HCT116 (cell line): ENCODE data around the gene MYO5C. TPM values are rescaled to one million over a fixed set of nuclear protein-coding genes. Genes with fewer than 3 reads are reported as not detected.

ENCODE experiments used
- ATAC-seq: fragments of 200-7000 bp; cut with Tn5 transposase; 2 replicates; pipeline ENCODE4 v1.9.1; 2020; ENCODE audit warnings: mild to moderate bottlenecking, moderate library complexity
- BruUV-seq: library from RNA; stranded (reverse); fragments of 400-500 nt; replicated peaks from 2 replicates; lab custom pipeline; 2021; lab: Mats Ljungman, UMichigan
- CTCF ChIA-PET: fragments of 300-600 bp; sonication (Branson Sonifier 250); formaldehyde crosslinking; loops from one replicate; lab custom pipeline; 2021; ENCODE audit warnings: antibody characterized with exemption; lab: Charles Lee
- POLR2A ChIA-PET: fragments of 300-600, 350-600 bp; sonication (Branson Sonifier 250); formaldehyde crosslinking; loops from one replicate; lab custom pipeline; 2021; ENCODE audit warnings: antibody characterized with exemption; lab: Charles Lee
- RAD21 ChIA-PET, 2 experiments: fragments of 300-600 bp; sonication (Branson Sonifier 250); formaldehyde crosslinking; loops; one replicate each; lab custom pipeline; 2023; ENCODE audit warnings: low total read pairs in 2 of 2; ENCODE audit not compliant: uncharacterized antibody in 2 of 2, unreplicated experiment in 2 of 2, low non-redundant PET in 1 of 2; lab: Charles Lee
- DNase-seq: peaks from one replicate; pipeline ENCODE4 v3.0.0-alpha.2; 2010; ENCODE audit warnings: low read depth, low spot score
- H2AFZ ChIP-seq: fragments of 200-600 bp; shearing (Covaris generic), sonication (generic); 2 replicates; pipeline ENCODE4 v1.6.1; 2017; ENCODE audit warnings: low read depth, mixed run types, mixed read lengths, antibody characterized with exemption, low read length; ENCODE audit not compliant: poor library complexity, severe bottlenecking
- H3K27ac ChIP-seq: 2 replicates; pipeline ENCODE4 v1.5.1; 2012; ENCODE audit warnings: low read depth, low read length
- H3K27me3 ChIP-seq: fragments of 200-600 bp; sonication (generic); 2 replicates; pipeline ENCODE4 v1.6.1; 2016; ENCODE audit warnings: mixed run types, low read length, mixed read lengths; ENCODE audit not compliant: insufficient read depth
- H3K36me3 ChIP-seq, 2 experiments: fragments of 200-500 bp in 1 of 2; fragments of 200-600 bp in 1 of 2; sonication (Bioruptor generic) in 1 of 2; sonication (generic) in 1 of 2; 2 replicates each; pipeline versions ENCODE4 v1.5.1 to v1.6.1; 2014 to 2016; ENCODE audit warnings: low read length in 2 of 2, inconsistent platforms in 1 of 2, mixed read lengths in 1 of 2, mixed run types in 1 of 2; ENCODE audit not compliant: insufficient read depth in 2 of 2, control insufficient read depth in 1 of 2
- H3K4me1 ChIP-seq, 2 experiments: fragments of 200-600 bp in 1 of 2; sonication (generic) in 1 of 2; 2 replicates each; pipeline versions ENCODE4 v1.5.1 to v1.6.1; 2012 to 2017; ENCODE audit warnings: low read length in 2 of 2, inconsistent platforms in 1 of 2, mild to moderate bottlenecking in 1 of 2, mixed read lengths in 1 of 2, mixed run types in 1 of 2, moderate library complexity in 1 of 2; ENCODE audit not compliant: insufficient read depth in 2 of 2, control insufficient read depth in 1 of 2
- H3K4me2 ChIP-seq: fragments of 200-600 bp; sonication (generic); 2 replicates; pipeline ENCODE4 v1.6.1; 2017; ENCODE audit warnings: mixed run types, low read length, mixed read lengths
- H3K4me3 ChIP-seq, 2 experiments: fragments of 200-600 bp in 1 of 2; sonication (generic) in 1 of 2; replicated peaks in 1 of 2; 2 replicates each; pipeline ENCODE4 v1.5.1; 2011 to 2016; ENCODE audit warnings: low read length in 2 of 2, control low read depth in 1 of 2, low read depth in 1 of 2, mild to moderate bottlenecking in 1 of 2, mixed read lengths in 1 of 2, mixed run types in 1 of 2
- H3K79me2 ChIP-seq: fragments of 200-600 bp; sonication (generic); 2 replicates; pipeline ENCODE4 v1.6.1; 2017; ENCODE audit warnings: mild to moderate bottlenecking, mixed run types, low read length, moderate library complexity, mixed read lengths; ENCODE audit not compliant: insufficient read depth
- H3K9ac ChIP-seq: fragments of 200-600 bp; sonication (generic); 2 replicates; pipeline ENCODE4 v1.6.1; 2016; ENCODE audit warnings: low read length, mixed read lengths
- H3K9me2 ChIP-seq: fragments of 200-600 bp; sonication (generic), shearing (Covaris generic); 2 replicates; pipeline ENCODE4 v1.6.1; 2017; ENCODE audit warnings: mixed run types, mild to moderate bottlenecking, moderate library complexity; ENCODE audit not compliant: insufficient read depth
- H3K9me3 ChIP-seq, 2 experiments: fragments of 200-500 bp in 1 of 2; fragments of 200-600 bp in 1 of 2; sonication (Bioruptor generic) in 1 of 2; sonication (generic) in 1 of 2; 2 replicates each; pipeline ENCODE4 v1.6.1; 2014 to 2017; ENCODE audit warnings: low read length in 2 of 2, mixed read lengths in 2 of 2, inconsistent platforms in 1 of 2, low read depth in 1 of 2, mild to moderate bottlenecking in 1 of 2, mixed run types in 1 of 2, moderate library complexity in 1 of 2; ENCODE audit not compliant: control insufficient read depth in 1 of 2, insufficient read depth in 1 of 2
- H4K20me1 ChIP-seq: fragments of 200-600 bp; sonication (generic), shearing (Covaris generic); 2 replicates; pipeline ENCODE4 v1.6.1; 2017; ENCODE audit warnings: mixed run types, mild to moderate bottlenecking, moderate library complexity; ENCODE audit not compliant: insufficient read depth
- CBX3 ChIP-seq: IDR thresholded peaks from 2 replicates; pipeline ENCODE4 v1.6.1; 2012; ENCODE audit warnings: low read depth
- CEBPB ChIP-seq: IDR thresholded peaks from 2 replicates; pipeline ENCODE4 v1.6.1; 2012; ENCODE audit warnings: low read depth
- ELF1 ChIP-seq: IDR thresholded peaks from 2 replicates; pipeline ENCODE4 v1.6.1; 2012; ENCODE audit warnings: low read depth, borderline replicate concordance
- JUND ChIP-seq: IDR thresholded peaks from 2 replicates; pipeline ENCODE4 v1.6.1; 2012
- SP1 ChIP-seq: IDR thresholded peaks from 2 replicates; pipeline ENCODE4 v1.6.1; 2012; ENCODE audit warnings: low read depth
- SRF ChIP-seq: IDR thresholded peaks from 2 replicates; pipeline ENCODE4 v1.6.1; 2012; ENCODE audit warnings: low read depth
- TCF7L2 ChIP-seq: IDR thresholded peaks from 2 replicates; pipeline ENCODE4 v1.7.0; 2011; ENCODE audit warnings: borderline replicate concordance, inconsistent platforms; ENCODE audit not compliant: insufficient read depth, insufficient read length; ENCODE audit errors: extremely low read depth
- ZNF274 ChIP-seq: fragments of 200-500 bp; sonication (Bioruptor generic); IDR thresholded peaks from 2 replicates; pipeline ENCODE4 v1.6.1; 2014; ENCODE audit warnings: mild to moderate bottlenecking, low read depth, low read length, inconsistent platforms
- intact Hi-C: fragments of 100-400 bp; cut with micrococcal nuclease; formaldehyde crosslinking; loops from 2 replicates; pipeline ENCODE4 v1.10.0; 2022
- total RNA-seq: library from RNA; stranded (reverse); gene quantifications from one replicate; pipeline ENCODE4 v1.2.1, GENCODE V29; 2021; ENCODE audit not compliant: unreplicated experiment
- TF ChIP-seq, protein P1 (sequence below), 3 experiments: fragments of 200-600 bp in 1 of 3; sonication (generic) in 1 of 3; IDR thresholded peaks in 2 of 3; conservative IDR thresholded peaks in 1 of 3; 2 replicates each; pipeline ENCODE4 v1.5.1; 2012 to 2017; ENCODE audit warnings: low read depth in 2 of 3, low read length in 2 of 3, antibody characterized with exemption in 1 of 3, borderline replicate concordance in 1 of 3, control low read depth in 1 of 3, mild to moderate bottlenecking in 1 of 3, mixed read lengths in 1 of 3, mixed run types in 1 of 3, moderate library complexity in 1 of 3; ENCODE audit not compliant: insufficient read depth in 1 of 3
- TF ChIP-seq, protein P2 (sequence below): IDR thresholded peaks from 2 replicates; pipeline ENCODE4 v1.6.1; 2012
- TF ChIP-seq, protein P3 (sequence below): IDR thresholded peaks from 2 replicates; pipeline ENCODE4 v1.6.1; 2012
- TF ChIP-seq, protein P4 (sequence below): IDR thresholded peaks from 2 replicates; pipeline ENCODE4 v1.6.1; 2012; ENCODE audit warnings: low read depth

Gene MYO5C
- total RNA-seq, 1 experiment from 2014 or later, result 34.0 TPM

DNA sequence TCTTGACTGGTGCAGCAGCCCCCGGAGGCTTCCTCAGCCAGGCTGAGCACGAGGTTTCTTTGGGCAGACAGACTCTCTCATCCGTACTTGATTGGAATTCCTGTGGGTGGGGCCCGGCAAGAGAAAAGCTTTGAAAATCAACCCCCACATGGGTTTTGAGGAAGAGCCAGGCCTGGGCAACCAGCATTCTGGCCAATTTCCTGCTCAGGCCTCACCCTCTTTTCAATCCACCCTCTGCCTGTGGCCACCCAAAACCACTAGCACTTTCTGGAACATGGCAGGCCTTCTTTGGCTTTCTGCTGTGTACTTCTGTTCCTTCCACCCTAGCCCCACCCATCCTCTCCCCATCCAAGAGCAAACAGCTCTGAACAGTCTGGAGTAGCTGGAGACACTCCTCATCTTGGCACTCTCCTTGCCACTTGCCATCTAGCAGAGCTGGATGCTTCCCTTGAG, 5.9 kb downstream of the MYO5C start:
- Histone ChIP-seq H2AFZ (no peak overlapping the region), H3K79me2 (peaks cover 74% of the 10 kb centered on the region), H3K4me3 (no peak overlapping the region), H3K9ac (no peak overlapping the region), H4K20me1 (no peaks in the 10 kb centered on the region), H3K4me1 (peaks cover 5 to 16% of the 10 kb centered on the region in 2 experiments; a peak in 2 of 4 replicates), H3K4me2 (no peak overlapping the region), H3K36me3 (no peaks in the 10 kb centered on the region; a peak in 1 of 4 replicates), H3K9me3 (no peaks in the 10 kb centered on the region), H3K27me3 (no peaks in the 10 kb centered on the region), H3K9me2 (no peaks in the 10 kb centered on the region), H3K27ac (no peak overlapping the region)
- DNase-seq (no peak), ATAC-seq (no peak)
- no peak for TF ChIP-seq JUND
- TF ChIP-seq TCF7L2, result no peak
- TF ChIP-seq ELF1, result no peak
- ChIA-PET CTCF (no interaction called here), POLR2A (no interaction called here), RAD21 (no interaction called here)
- intact Hi-C loops, result no loop called here
- no TSS peak for BruUV-seq

DNA sequence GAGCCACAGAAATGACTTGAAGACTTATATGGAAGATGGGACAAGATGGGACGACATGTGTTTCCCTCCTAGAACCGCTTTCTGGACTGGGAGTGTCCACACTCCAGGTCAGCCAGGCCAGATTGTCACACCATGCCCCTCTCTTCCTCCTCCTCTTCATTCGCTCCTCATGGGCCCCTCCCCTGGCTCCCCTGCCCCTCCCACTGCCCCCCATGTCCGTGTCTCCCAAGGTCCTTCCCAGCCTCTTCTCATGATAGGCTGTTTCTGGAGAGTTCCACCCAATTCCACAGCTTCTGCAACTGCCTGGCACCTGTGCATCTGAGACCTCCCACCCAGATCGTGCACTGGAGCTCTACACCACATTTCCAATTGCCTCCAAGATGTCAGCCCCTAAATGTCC, 6.6 kb downstream of the MYO5C start:
- no peak overlapping the region for H3K9ac ChIP-seq
- no peak for TF ChIP-seq CEBPB
- TF ChIP-seq, protein P1, sequence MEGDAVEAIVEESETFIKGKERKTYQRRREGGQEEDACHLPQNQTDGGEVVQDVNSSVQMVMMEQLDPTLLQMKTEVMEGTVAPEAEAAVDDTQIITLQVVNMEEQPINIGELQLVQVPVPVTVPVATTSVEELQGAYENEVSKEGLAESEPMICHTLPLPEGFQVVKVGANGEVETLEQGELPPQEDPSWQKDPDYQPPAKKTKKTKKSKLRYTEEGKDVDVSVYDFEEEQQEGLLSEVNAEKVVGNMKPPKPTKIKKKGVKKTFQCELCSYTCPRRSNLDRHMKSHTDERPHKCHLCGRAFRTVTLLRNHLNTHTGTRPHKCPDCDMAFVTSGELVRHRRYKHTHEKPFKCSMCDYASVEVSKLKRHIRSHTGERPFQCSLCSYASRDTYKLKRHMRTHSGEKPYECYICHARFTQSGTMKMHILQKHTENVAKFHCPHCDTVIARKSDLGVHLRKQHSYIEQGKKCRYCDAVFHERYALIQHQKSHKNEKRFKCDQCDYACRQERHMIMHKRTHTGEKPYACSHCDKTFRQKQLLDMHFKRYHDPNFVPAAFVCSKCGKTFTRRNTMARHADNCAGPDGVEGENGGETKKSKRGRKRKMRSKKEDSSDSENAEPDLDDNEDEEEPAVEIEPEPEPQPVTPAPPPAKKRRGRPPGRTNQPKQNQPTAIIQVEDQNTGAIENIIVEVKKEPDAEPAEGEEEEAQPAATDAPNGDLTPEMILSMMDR (IDR thresholded peaks at IDR 0.05 in 2 of 3, conservative IDR thresholded peaks at IDR 0.05 in 1 of 3; ENCODE audit: borderline replicate concordance in 1 of 3, insufficient read depth in 1 of 3, low read depth in 2 of 3, low read length in 2 of 3), result no peak
- no peak for TF ChIP-seq CBX3
- TF ChIP-seq, protein P2, sequence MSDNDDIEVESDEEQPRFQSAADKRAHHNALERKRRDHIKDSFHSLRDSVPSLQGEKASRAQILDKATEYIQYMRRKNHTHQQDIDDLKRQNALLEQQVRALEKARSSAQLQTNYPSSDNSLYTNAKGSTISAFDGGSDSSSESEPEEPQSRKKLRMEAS, result no peak
- TF ChIP-seq, protein P3, sequence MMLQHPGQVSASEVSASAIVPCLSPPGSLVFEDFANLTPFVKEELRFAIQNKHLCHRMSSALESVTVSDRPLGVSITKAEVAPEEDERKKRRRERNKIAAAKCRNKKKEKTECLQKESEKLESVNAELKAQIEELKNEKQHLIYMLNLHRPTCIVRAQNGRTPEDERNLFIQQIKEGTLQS, result no peak
- TF ChIP-seq ELF1, result no peak
- TF ChIP-seq ZNF274, result no peak
- TF ChIP-seq SRF, result no peak
- TF ChIP-seq SP1, result no peak
- TF ChIP-seq, protein P4, sequence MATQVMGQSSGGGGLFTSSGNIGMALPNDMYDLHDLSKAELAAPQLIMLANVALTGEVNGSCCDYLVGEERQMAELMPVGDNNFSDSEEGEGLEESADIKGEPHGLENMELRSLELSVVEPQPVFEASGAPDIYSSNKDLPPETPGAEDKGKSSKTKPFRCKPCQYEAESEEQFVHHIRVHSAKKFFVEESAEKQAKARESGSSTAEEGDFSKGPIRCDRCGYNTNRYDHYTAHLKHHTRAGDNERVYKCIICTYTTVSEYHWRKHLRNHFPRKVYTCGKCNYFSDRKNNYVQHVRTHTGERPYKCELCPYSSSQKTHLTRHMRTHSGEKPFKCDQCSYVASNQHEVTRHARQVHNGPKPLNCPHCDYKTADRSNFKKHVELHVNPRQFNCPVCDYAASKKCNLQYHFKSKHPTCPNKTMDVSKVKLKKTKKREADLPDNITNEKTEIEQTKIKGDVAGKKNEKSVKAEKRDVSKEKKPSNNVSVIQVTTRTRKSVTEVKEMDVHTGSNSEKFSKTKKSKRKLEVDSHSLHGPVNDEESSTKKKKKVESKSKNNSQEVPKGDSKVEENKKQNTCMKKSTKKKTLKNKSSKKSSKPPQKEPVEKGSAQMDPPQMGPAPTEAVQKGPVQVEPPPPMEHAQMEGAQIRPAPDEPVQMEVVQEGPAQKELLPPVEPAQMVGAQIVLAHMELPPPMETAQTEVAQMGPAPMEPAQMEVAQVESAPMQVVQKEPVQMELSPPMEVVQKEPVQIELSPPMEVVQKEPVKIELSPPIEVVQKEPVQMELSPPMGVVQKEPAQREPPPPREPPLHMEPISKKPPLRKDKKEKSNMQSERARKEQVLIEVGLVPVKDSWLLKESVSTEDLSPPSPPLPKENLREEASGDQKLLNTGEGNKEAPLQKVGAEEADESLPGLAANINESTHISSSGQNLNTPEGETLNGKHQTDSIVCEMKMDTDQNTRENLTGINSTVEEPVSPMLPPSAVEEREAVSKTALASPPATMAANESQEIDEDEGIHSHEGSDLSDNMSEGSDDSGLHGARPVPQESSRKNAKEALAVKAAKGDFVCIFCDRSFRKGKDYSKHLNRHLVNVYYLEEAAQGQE, result no peak
- no peak for TF ChIP-seq TCF7L2
- TF ChIP-seq, all 23 proteins: peak for 0
- DNase-seq (no peak), ATAC-seq (no peak)
- Histone ChIP-seq H3K4me2 (no peak overlapping the region), H3K27ac (no peak overlapping the region), H3K4me3 (no peak overlapping the region), H4K20me1 (no peaks in the 10 kb centered on the region), H3K79me2 (peaks cover 71% of the 10 kb centered on the region), H3K36me3 (no peaks in the 10 kb centered on the region; a peak in 1 of 4 replicates), H3K27me3 (no peaks in the 10 kb centered on the region), H3K9me3 (no peaks in the 10 kb centered on the region), H3K9me2 (no peaks in the 10 kb centered on the region), H2AFZ (no peak overlapping the region), H3K4me1 (peaks cover 6 to 10% of the 10 kb centered on the region in 2 experiments; a peak in 2 of 4 replicates)
- intact Hi-C loops, result no loop called here
- ChIA-PET RAD21 (no interaction called here), CTCF (no interaction called here), POLR2A (interaction anchor here (1.1 kb wide), 1 partner anchor 27 kb away, joined by 3 read pairs; no protein-coding TSS in a partner anchor)
- BruUV-seq, result no TSS peak
